GM13976 (cell line): ENCODE measurements around the gene NID2.

Source experiments
- DNase-seq: peaks from one replicate; pipeline ENCODE4 v3.0.0; 2012; ENCODE audit warnings: low spot score
- in situ Hi-C: fragments of 300-500 bp; cut with MboI; formaldehyde crosslinking; loops from one replicate; pipeline ENCODE4 v1.12.0; 2022; ENCODE audit warnings: low sequenced_read_pairs, mixed read lengths, inconsistent platforms; ENCODE audit not compliant: unreplicated experiment
- TF ChIP-seq, protein P1 (sequence below): IDR thresholded peaks from 2 replicates; pipeline ENCODE4 v1.5.1; 2012; ENCODE audit warnings: borderline replicate concordance, mild to moderate bottlenecking; ENCODE audit not compliant: insufficient read depth; ENCODE audit errors: extremely low read depth, missing control alignments, control extremely low read depth

Gene NID2

DNA sequence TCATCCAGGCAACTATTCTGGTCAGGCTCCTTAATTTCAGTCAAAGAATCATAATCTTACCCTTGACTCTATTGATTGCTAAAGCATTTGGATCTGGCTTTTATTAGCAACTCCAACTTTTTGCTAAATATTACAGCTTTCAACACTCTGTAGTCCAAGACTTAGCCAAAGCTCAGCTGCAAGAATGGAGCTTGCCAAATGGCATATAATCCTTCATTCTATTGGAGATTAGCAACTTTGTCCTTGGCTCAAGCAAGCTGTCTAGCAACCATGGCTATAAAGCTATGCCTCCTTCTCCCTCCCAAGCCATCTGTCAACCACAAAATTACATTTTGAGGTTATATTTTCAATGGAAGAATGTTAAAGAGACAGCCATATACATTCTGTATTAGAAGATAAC lies 23.1 kb upstream of the NID2 start:
- in situ Hi-C loops: no loop called here
- DNase-seq: no peak
- TF ChIP-seq, protein P1, sequence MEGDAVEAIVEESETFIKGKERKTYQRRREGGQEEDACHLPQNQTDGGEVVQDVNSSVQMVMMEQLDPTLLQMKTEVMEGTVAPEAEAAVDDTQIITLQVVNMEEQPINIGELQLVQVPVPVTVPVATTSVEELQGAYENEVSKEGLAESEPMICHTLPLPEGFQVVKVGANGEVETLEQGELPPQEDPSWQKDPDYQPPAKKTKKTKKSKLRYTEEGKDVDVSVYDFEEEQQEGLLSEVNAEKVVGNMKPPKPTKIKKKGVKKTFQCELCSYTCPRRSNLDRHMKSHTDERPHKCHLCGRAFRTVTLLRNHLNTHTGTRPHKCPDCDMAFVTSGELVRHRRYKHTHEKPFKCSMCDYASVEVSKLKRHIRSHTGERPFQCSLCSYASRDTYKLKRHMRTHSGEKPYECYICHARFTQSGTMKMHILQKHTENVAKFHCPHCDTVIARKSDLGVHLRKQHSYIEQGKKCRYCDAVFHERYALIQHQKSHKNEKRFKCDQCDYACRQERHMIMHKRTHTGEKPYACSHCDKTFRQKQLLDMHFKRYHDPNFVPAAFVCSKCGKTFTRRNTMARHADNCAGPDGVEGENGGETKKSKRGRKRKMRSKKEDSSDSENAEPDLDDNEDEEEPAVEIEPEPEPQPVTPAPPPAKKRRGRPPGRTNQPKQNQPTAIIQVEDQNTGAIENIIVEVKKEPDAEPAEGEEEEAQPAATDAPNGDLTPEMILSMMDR: no peak

DNA sequence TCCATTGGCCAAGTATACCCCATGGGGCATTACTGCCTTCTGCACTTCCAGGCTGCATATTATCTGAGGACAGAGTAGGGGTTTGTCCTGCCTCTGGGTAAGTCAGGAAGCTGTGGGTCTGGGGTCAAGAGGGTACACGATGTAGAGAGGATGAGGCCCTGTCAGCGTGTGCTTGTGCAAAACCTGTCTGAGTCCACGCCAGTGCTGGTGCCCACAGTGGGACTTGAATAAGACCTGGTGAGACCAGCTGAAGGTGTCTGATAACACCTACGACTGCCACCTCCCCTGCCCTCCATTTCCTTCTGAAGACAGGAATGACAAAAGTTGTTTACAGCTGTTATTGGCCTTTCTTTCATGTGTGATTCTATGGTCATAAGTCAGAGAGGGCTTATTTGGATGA lies 22.1 kb upstream of the NID2 start:
- in situ Hi-C loops: no loop called here
- TF ChIP-seq, protein P1: no peak
- DNase-seq: no peak

- in situ Hi-C loops: no loop called here
- DNase-seq: no peak
- TF ChIP-seq, protein P1: no peak
These were observed 20.4 kb upstream of the NID2 start for GRCh38 chr14:52089218-52089617.

- in situ Hi-C loops: no loop called here
- no peak for DNase-seq
- TF ChIP-seq, protein P1: no peak
These were observed 17.9 kb upstream of the NID2 start for GRCh38 chr14:52086711-52087110.

- DNase-seq: no peak
- TF ChIP-seq, protein P1: no peak
- in situ Hi-C loops: no loop called here
These were observed 14.0 kb upstream of the NID2 start for GRCh38 chr14:52082903-52083302.

DNA sequence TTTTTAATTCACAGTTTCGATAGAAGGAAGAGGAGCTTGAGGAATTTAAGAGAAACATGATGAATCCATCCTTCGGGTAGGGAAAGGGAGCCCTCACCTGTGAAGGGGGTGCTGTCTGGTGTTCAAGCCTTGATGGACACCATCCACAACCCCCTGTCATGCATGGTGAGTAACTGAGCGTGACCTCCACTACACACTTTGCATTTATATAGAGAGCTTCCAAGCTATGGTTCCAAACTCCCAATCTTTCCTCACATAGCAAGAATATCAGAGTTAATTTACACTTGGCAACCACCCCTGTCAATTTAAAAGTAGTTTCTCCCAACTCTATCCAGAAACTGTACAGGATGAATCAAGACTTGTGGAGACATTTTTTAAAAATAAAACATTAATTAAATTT lies 13.1 kb upstream of the NID2 start:
- TF ChIP-seq, protein P1: no peak
- in situ Hi-C loops: no loop called here
- DNase-seq: no peak

DNA sequence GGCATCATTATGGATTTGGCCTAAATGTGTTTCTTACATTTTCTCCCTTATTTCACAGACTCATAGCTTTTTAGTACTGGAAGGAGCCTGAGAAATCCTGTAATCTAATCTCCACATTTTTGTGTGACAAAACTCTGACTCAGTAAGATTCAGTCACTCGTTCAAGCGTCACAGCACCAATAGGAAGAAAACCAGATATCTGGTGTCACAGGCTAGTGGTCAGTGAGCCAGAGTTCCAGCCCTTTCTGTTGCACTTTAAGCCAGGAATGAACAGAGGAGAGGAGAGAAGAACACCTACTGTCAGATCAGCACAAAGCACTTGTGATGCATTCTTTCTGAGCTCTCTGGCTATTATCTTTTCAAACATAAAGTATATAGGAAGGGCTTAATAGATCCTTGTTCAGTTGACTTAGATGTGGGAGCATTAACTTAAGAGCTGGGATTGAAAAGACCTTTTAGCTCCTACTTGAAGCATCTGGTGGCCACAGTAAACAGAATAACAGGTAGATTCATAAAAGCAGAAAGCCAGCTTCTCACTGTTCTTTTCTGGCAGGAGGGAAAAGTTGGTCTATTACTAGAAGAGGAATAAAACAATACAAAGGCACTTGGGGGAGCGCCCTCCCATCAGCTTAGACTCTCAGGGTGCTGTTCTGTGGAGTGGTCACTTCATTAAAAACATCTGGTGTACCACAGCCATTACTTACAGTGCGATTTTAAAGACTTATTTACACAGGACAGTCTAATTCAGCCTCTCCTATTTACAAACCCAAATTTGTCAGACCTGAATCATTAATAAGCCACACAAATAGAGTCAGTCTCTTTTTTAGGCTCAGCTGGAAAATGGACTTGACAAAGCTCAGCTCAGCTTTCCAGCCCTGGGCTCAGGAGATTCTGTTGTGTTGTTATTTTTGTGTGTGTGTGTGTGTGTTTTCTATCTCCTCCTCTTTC lies 12.2 kb upstream of the NID2 start:
- in situ Hi-C loops: no loop called here
- TF ChIP-seq, protein P1: no peak
- no peak for DNase-seq
